WTC11 (cell line): ENCODE data around the gene PPP1R3D. TPM values are rescaled to one million over a fixed set of nuclear protein-coding genes. Genes with fewer than 3 reads are reported as not detected.
A peak's percentile ranks its signal among the peaks of the same experiment; 100 is the strongest.

Experiments
- ATAC-seq: fragments of 200-7000 bp; cut with Tn5 transposase; 2 replicates; pipeline ENCODE4 v1.10.0; 2021; ENCODE audit warnings: mild to moderate bottlenecking, moderate library complexity
- CTCF ChIA-PET: fragments of 300-600 bp; sonication (Branson Sonifier 250); formaldehyde crosslinking; loops from one replicate; lab custom pipeline; 2021; ENCODE audit warnings: antibody characterized with exemption; lab: Charles Lee
- POLR2A ChIA-PET: fragments of 350-600 bp; sonication (Branson Sonifier 250); formaldehyde crosslinking; loops from one replicate; lab custom pipeline; 2021; ENCODE audit warnings: antibody characterized with exemption; lab: Charles Lee
- DNase-seq: peaks from one replicate; pipeline ENCODE4 v3.0.0; 2021; ENCODE audit warnings: low spot score
- H3K27ac Mint-ChIP-seq: 2 replicates; pipeline ENCODE4 v1.8.0; 2021; ENCODE audit warnings: mixed read lengths
- H3K27me3 Mint-ChIP-seq: 2 replicates; pipeline ENCODE4 v1.8.0; 2021; ENCODE audit warnings: low read depth, mild to moderate bottlenecking, moderate library complexity, mixed read lengths
- H3K36me3 Mint-ChIP-seq: 2 replicates; pipeline ENCODE4 v1.8.0; 2021; ENCODE audit warnings: mixed read lengths
- H3K4me1 Mint-ChIP-seq: 2 replicates; pipeline ENCODE4 v1.8.0; 2022; ENCODE audit warnings: mixed read lengths
- H3K4me3 Mint-ChIP-seq: 2 replicates; pipeline ENCODE4 v1.8.0; 2021; ENCODE audit warnings: mild to moderate bottlenecking, moderate library complexity, mixed read lengths
- H3K9me3 Mint-ChIP-seq: 2 replicates; pipeline ENCODE4 v1.8.0; 2021; ENCODE audit warnings: mixed read lengths
- ATF1 ChIP-seq: sonication (generic); formaldehyde crosslinking; IDR thresholded peaks from 2 replicates; pipeline ENCODE4 v1.8.1; 2023; ENCODE audit warnings: mild to moderate bottlenecking, moderate library complexity, missing genetic modification reagents
- FOXK1 ChIP-seq: sonication (generic); formaldehyde crosslinking; IDR thresholded peaks from 2 replicates; pipeline ENCODE4 v1.8.0; 2022; ENCODE audit warnings: mild to moderate bottlenecking, moderate library complexity, missing genetic modification reagents
- NFE2L1 ChIP-seq: sonication (generic); formaldehyde crosslinking; IDR thresholded peaks from 2 replicates; pipeline ENCODE4 v1.8.1; 2023; ENCODE audit warnings: missing genetic modification reagents
- NR3C1 ChIP-seq: sonication (generic); formaldehyde crosslinking; conservative IDR thresholded peaks from 2 replicates; pipeline ENCODE4 v1.8.1; 2023; ENCODE audit warnings: low read depth, mild to moderate bottlenecking, missing genetic modification reagents
- RORB ChIP-seq: fragments of 250-450 bp; sonication (Bioruptor Pico); IDR thresholded peaks from 2 replicates; pipeline ENCODE4 v1.9.0; 2021; ENCODE audit warnings: mild to moderate bottlenecking
- SMAD3 ChIP-seq: sonication (generic); formaldehyde crosslinking; IDR thresholded peaks from 2 replicates; pipeline ENCODE4 v1.8.0; 2022; ENCODE audit warnings: missing genetic modification reagents, mild to moderate bottlenecking, borderline replicate concordance
- SP1 ChIP-seq: sonication (generic); formaldehyde crosslinking; conservative IDR thresholded peaks from 2 replicates; pipeline ENCODE4 v1.8.1; 2022; ENCODE audit warnings: missing genetic modification reagents
- ZBTB21 ChIP-seq: sonication (generic); formaldehyde crosslinking; IDR thresholded peaks from 2 replicates; pipeline ENCODE4 v1.8.1; 2023; ENCODE audit warnings: mild to moderate bottlenecking, missing genetic modification reagents, borderline replicate concordance
- ZNF138 ChIP-seq: sonication (generic); formaldehyde crosslinking; conservative IDR thresholded peaks from 2 replicates; pipeline ENCODE4 v1.8.1; 2022; ENCODE audit warnings: mild to moderate bottlenecking, moderate library complexity, missing genetic modification reagents
- ZNF219 ChIP-seq: sonication (generic); formaldehyde crosslinking; IDR thresholded peaks from 2 replicates; pipeline ENCODE4 v1.8.0; 2023; ENCODE audit warnings: missing genetic modification reagents, mild to moderate bottlenecking, borderline replicate concordance
- ZNF423 ChIP-seq: fragments of 250-450 bp; sonication (Bioruptor Pico); IDR thresholded peaks from 2 replicates; pipeline ENCODE4 v2.1.2; 2022; ENCODE audit warnings: mild to moderate bottlenecking, moderate library complexity
- total RNA-seq: library from RNA; stranded (reverse); gene quantifications from 3 replicates; pipeline ENCODE4 v1.2.3, GENCODE V29; 2021
- TF ChIP-seq, protein P1 (sequence below): fragments of 250-450 bp; sonication (Bioruptor Pico); IDR thresholded peaks from 2 replicates; pipeline ENCODE4 v1.9.0; 2021; ENCODE audit warnings: mild to moderate bottlenecking
- TF ChIP-seq, protein P2 (sequence below): sonication (generic); formaldehyde crosslinking; IDR thresholded peaks from 2 replicates; pipeline ENCODE4 v1.8.1; 2022; ENCODE audit warnings: low read depth, missing genetic modification reagents, borderline replicate concordance
- TF ChIP-seq, protein P3 (sequence below): fragments of 250-450 bp; sonication (Bioruptor Pico); IDR thresholded peaks from 2 replicates; pipeline ENCODE4 v2.1.2; 2022; ENCODE audit warnings: mild to moderate bottlenecking, moderate library complexity
- TF ChIP-seq, protein P4 (sequence below): sonication (generic); formaldehyde crosslinking; IDR thresholded peaks from 2 replicates; pipeline ENCODE4 v1.8.0; 2022; ENCODE audit warnings: mild to moderate bottlenecking, missing genetic modification reagents
- TF ChIP-seq, protein P5 (sequence below): fragments of 250-450 bp; sonication (Bioruptor Pico); IDR thresholded peaks from 2 replicates; pipeline ENCODE4 v1.9.0; 2021; ENCODE audit warnings: mild to moderate bottlenecking, borderline replicate concordance
- TF ChIP-seq, protein P6 (sequence below): sonication (generic); formaldehyde crosslinking; IDR thresholded peaks from 2 replicates; pipeline ENCODE4 v1.8.1; 2023; ENCODE audit warnings: mild to moderate bottlenecking, moderate library complexity, missing genetic modification reagents
- TF ChIP-seq, protein P7 (sequence below): sonication (generic); formaldehyde crosslinking; IDR thresholded peaks from 2 replicates; pipeline ENCODE4 v1.8.0; 2023; ENCODE audit warnings: mild to moderate bottlenecking, missing genetic modification reagents

PPP1R3D gene
- total RNA-seq, 1 experiment from 2014 or later = 2.4 TPM

DNA sequence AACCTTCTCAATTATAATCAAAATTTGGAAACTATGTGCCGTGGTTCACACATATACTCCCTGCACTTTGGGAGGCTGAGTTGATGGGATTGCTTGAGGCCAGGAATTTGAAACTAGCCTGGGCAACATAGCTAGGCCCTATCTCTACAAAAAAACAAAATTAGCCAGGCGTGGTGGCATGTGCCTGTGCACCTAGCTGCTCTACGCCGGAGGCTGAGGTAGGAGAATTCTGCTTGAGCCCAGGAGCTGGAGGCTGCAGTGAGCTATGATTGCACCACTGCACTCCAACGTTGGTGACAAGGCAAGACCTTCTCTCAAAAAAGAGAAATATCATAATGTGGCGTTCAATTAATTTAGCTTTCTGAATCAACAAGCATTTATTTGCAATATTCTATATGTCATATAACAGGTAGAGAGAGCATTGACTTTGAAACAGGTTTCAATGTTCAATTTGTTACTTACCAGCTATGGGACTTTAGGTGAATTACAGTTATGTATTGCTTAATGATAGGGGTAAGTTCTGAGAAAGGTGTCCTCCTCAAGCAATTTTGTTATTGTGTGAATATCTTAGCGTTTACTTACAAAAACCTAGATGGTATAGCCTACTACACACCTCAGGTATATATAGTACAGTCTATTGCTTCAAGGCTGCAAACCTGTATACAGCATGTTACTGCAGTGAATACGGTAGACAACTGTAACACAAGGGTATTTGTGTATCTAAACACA, 4.5 kb downstream of the PPP1R3D start:
- peaks cover 8% of the 10 kb centered on the region for H3K36me3 Mint-ChIP-seq
- DNase-seq (no peak), ATAC-seq (no peak)
- CTCF ChIA-PET = interaction anchor here (1.1 to 3.2 kb wide), 4 partner anchors 10 to 86 kb away, joined by 3 to 37 read pairs (median 10); no protein-coding TSS in a partner anchor
- no peak overlapping the region for H3K27ac Mint-ChIP-seq
- peaks cover 6% of the 10 kb centered on the region; the same call in 1 of the 2 replicates for H3K4me1 Mint-ChIP-seq
- POLR2A ChIA-PET = no interaction called here
- peaks cover 64% of the 10 kb centered on the region for H3K27me3 Mint-ChIP-seq
- H3K9me3 Mint-ChIP-seq = peaks cover 7% of the 10 kb centered on the region
- no peak overlapping the region for H3K4me3 Mint-ChIP-seq
- TF ChIP-seq, protein P1, sequence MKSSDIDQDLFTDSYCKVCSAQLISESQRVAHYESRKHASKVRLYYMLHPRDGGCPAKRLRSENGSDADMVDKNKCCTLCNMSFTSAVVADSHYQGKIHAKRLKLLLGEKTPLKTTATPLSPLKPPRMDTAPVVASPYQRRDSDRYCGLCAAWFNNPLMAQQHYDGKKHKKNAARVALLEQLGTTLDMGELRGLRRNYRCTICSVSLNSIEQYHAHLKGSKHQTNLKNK = no peak
- TF ChIP-seq NFE2L1 (no peak), RORB (no peak), ZNF219 (CRISPR knock-in tag) (no peak)
- TF ChIP-seq, protein P2, sequence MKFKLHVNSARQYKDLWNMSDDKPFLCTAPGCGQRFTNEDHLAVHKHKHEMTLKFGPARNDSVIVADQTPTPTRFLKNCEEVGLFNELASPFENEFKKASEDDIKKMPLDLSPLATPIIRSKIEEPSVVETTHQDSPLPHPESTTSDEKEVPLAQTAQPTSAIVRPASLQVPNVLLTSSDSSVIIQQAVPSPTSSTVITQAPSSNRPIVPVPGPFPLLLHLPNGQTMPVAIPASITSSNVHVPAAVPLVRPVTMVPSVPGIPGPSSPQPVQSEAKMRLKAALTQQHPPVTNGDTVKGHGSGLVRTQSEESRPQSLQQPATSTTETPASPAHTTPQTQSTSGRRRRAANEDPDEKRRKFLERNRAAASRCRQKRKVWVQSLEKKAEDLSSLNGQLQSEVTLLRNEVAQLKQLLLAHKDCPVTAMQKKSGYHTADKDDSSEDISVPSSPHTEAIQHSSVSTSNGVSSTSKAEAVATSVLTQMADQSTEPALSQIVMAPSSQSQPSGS (CRISPR knock-in tag) = no peak
- TF ChIP-seq, protein P3, sequence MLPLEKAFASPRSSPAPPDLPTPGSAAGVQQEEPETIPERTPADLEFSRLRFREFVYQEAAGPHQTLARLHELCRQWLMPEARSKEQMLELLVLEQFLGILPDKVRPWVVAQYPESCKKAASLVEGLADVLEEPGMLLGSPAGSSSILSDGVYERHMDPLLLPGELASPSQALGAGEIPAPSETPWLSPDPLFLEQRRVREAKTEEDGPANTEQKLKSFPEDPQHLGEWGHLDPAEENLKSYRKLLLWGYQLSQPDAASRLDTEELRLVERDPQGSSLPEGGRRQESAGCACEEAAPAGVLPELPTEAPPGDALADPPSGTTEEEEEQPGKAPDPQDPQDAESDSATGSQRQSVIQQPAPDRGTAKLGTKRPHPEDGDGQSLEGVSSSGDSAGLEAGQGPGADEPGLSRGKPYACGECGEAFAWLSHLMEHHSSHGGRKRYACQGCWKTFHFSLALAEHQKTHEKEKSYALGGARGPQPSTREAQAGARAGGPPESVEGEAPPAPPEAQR (CRISPR knock-in tag) = no peak

DNA sequence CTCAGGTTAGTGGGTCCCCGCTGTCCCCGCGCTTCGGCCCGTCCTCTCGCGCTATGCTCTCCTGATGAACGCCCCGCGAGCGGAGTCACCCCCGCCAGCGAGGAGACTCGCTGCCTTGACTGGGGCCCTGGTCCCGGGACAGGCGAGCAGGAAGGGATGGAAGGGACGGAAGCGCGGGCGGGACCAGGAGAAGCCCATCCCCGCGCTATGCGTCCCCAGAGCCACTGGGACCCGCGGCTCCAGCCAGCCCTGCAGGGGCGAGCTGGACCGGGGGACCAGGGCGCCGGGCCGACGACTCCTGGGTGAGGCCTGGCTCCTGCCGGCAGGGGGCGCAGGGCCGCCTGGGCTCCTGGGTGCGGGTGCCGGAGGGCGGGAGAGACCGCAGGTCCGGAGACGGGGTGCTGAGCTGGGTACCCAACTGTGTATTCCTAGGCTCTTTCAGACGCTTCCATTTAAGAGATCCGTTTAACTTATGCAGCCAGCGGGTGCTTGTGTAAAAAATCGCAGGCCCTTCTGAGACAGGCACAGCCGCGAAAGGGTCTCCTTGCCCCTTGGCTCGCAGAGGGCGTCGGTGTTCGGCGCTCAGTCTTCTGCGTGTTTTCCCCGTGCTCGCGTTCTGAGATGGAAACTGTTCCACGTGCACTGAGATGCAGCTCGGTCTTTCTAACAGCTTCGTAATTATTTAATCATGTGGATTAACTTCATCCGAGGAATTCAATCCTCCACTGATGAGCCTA, 6.1 kb downstream of the PPP1R3D start:
- ATAC-seq = peak; percentile 93
- H3K36me3 Mint-ChIP-seq = peaks cover 8% of the 10 kb centered on the region
- H3K27ac Mint-ChIP-seq = no peak overlapping the region
- peaks cover 59% of the 10 kb centered on the region for H3K27me3 Mint-ChIP-seq
- peaks cover 6% of the 10 kb centered on the region; the same call in 1 of the 2 replicates for H3K4me1 Mint-ChIP-seq
- POLR2A ChIA-PET = no interaction called here
- peaks cover 7% of the 10 kb centered on the region for H3K9me3 Mint-ChIP-seq
- DNase-seq = peak; percentile 78
- CTCF ChIA-PET = interaction anchor here (0.7 to 3.2 kb wide), 28 partner anchors 8 to 406 kb away, joined by 3 to 37 read pairs (median 4); partner anchors contain the start of genes CDH26 and PHACTR3
- H3K4me3 Mint-ChIP-seq = peak overlapping the region; percentile 63
- TF ChIP-seq, protein P2 (CRISPR knock-in tag) = no peak
- TF ChIP-seq, protein P4, sequence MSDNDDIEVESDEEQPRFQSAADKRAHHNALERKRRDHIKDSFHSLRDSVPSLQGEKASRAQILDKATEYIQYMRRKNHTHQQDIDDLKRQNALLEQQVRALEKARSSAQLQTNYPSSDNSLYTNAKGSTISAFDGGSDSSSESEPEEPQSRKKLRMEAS = peak; percentile 59
- TF ChIP-seq SMAD3 (CRISPR knock-in tag) (no peak), FOXK1 (CRISPR knock-in tag) (0 out of 2 replicates have a peak, but pooled peaks have one; percentile 28), ZNF138 (CRISPR knock-in tag) (no peak), ZNF423 (CRISPR knock-in tag) (peak; percentile 58), NR3C1 (CRISPR knock-in tag) (no peak), SP1 (peak; percentile 54), ATF1 (CRISPR knock-in tag) (no peak), ZBTB21 (no peak)
- TF ChIP-seq, protein P5, sequence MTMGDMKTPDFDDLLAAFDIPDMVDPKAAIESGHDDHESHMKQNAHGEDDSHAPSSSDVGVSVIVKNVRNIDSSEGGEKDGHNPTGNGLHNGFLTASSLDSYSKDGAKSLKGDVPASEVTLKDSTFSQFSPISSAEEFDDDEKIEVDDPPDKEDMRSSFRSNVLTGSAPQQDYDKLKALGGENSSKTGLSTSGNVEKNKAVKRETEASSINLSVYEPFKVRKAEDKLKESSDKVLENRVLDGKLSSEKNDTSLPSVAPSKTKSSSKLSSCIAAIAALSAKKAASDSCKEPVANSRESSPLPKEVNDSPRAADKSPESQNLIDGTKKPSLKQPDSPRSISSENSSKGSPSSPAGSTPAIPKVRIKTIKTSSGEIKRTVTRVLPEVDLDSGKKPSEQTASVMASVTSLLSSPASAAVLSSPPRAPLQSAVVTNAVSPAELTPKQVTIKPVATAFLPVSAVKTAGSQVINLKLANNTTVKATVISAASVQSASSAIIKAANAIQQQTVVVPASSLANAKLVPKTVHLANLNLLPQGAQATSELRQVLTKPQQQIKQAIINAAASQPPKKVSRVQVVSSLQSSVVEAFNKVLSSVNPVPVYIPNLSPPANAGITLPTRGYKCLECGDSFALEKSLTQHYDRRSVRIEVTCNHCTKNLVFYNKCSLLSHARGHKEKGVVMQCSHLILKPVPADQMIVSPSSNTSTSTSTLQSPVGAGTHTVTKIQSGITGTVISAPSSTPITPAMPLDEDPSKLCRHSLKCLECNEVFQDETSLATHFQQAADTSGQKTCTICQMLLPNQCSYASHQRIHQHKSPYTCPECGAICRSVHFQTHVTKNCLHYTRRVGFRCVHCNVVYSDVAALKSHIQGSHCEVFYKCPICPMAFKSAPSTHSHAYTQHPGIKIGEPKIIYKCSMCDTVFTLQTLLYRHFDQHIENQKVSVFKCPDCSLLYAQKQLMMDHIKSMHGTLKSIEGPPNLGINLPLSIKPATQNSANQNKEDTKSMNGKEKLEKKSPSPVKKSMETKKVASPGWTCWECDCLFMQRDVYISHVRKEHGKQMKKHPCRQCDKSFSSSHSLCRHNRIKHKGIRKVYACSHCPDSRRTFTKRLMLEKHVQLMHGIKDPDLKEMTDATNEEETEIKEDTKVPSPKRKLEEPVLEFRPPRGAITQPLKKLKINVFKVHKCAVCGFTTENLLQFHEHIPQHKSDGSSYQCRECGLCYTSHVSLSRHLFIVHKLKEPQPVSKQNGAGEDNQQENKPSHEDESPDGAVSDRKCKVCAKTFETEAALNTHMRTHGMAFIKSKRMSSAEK (CRISPR knock-in tag) = no peak
- TF ChIP-seq, protein P6, sequence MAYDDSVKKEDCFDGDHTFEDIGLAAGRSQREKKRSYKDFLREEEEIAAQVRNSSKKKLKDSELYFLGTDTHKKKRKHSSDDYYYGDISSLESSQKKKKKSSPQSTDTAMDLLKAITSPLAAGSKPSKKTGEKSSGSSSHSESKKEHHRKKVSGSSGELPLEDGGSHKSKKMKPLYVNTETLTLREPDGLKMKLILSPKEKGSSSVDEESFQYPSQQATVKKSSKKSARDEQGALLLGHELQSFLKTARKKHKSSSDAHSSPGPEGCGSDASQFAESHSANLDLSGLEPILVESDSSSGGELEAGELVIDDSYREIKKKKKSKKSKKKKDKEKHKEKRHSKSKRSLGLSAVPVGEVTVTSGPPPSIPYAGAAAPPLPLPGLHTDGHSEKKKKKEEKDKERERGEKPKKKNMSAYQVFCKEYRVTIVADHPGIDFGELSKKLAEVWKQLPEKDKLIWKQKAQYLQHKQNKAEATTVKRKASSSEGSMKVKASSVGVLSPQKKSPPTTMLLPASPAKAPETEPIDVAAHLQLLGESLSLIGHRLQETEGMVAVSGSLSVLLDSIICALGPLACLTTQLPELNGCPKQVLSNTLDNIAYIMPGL (CRISPR knock-in tag) = peak; percentile 85
- TF ChIP-seq, protein P7, sequence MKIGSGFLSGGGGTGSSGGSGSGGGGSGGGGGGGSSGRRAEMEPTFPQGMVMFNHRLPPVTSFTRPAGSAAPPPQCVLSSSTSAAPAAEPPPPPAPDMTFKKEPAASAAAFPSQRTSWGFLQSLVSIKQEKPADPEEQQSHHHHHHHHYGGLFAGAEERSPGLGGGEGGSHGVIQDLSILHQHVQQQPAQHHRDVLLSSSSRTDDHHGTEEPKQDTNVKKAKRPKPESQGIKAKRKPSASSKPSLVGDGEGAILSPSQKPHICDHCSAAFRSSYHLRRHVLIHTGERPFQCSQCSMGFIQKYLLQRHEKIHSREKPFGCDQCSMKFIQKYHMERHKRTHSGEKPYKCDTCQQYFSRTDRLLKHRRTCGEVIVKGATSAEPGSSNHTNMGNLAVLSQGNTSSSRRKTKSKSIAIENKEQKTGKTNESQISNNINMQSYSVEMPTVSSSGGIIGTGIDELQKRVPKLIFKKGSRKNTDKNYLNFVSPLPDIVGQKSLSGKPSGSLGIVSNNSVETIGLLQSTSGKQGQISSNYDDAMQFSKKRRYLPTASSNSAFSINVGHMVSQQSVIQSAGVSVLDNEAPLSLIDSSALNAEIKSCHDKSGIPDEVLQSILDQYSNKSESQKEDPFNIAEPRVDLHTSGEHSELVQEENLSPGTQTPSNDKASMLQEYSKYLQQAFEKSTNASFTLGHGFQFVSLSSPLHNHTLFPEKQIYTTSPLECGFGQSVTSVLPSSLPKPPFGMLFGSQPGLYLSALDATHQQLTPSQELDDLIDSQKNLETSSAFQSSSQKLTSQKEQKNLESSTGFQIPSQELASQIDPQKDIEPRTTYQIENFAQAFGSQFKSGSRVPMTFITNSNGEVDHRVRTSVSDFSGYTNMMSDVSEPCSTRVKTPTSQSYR (CRISPR knock-in tag) = no peak
